MM.1S (cell line): ENCODE data around the gene CRKL.
"Not testable (repeated sequence)": the region's sequence is repeated elsewhere in the genome, so short reads cannot be mapped to it uniquely, and the experiment has no call there.

Experiments used
- DNase-seq: peaks from one replicate; pipeline ENCODE4 v3.0.0-alpha.2; 2015
- H2AFZ ChIP-seq: fragments of 300-600 bp; sonication (generic); 2 replicates; pipeline ENCODE4 v1.6.0; 2016; ENCODE audit warnings: antibody characterized with exemption, low read length
- H3F3A ChIP-seq: fragments of 300-600 bp; sonication (generic); 2 replicates; pipeline ENCODE4 v1.6.1; 2016; ENCODE audit warnings: mild to moderate bottlenecking, antibody characterized with exemption, low read length, moderate library complexity, mixed read lengths; ENCODE audit not compliant: insufficient read depth
- H3K27ac ChIP-seq: fragments of 300-600 bp; sonication (generic); 2 replicates; pipeline ENCODE4 v1.5.1; 2016; ENCODE audit warnings: mild to moderate bottlenecking, low read length
- H3K27me3 ChIP-seq: fragments of 300-600 bp; sonication (generic); replicated peaks from 2 replicates; pipeline ENCODE4 v1.6.0; 2016; ENCODE audit warnings: low read length; ENCODE audit not compliant: insufficient read depth
- H3K36me3 ChIP-seq: fragments of 300-600 bp; sonication (generic); replicated peaks from 2 replicates; pipeline ENCODE4 v1.6.1; 2016; ENCODE audit warnings: mild to moderate bottlenecking, low read length, mixed read lengths; ENCODE audit not compliant: insufficient read depth
- H3K4me1 ChIP-seq: fragments of 300-600 bp; sonication (generic); 2 replicates; pipeline ENCODE4 v1.6.1; 2016; ENCODE audit warnings: low read length, mixed read lengths
- H3K4me2 ChIP-seq: fragments of 300-600 bp; sonication (generic); 2 replicates; pipeline ENCODE4 v1.6.0; 2016; ENCODE audit warnings: low read depth, low read length
- H3K4me3 ChIP-seq: fragments of 300-600 bp; sonication (generic); 2 replicates; pipeline ENCODE4 v1.5.1; 2016; ENCODE audit warnings: low read length, mixed read lengths
- H3K79me2 ChIP-seq: fragments of 300-600 bp; sonication (generic); 2 replicates; pipeline ENCODE4 v1.6.1; 2016; ENCODE audit warnings: mixed run types, low read length, mixed read lengths
- H3K9ac ChIP-seq: fragments of 300-600 bp; sonication (generic); 2 replicates; pipeline ENCODE4 v1.6.1; 2016; ENCODE audit warnings: low read length, mixed read lengths
- H3K9me2 ChIP-seq: fragments of 300-600 bp; sonication (generic); replicated peaks from 2 replicates; pipeline ENCODE4 v1.6.1; 2016; ENCODE audit warnings: mild to moderate bottlenecking, low read length, mixed read lengths; ENCODE audit not compliant: insufficient read depth
- H3K9me3 ChIP-seq: fragments of 300-600 bp; sonication (generic); replicated peaks from 2 replicates; pipeline ENCODE4 v1.6.1; 2016; ENCODE audit warnings: mild to moderate bottlenecking, low read length, mixed read lengths; ENCODE audit not compliant: insufficient read depth
- H4K20me1 ChIP-seq: fragments of 300-600 bp; sonication (generic); 2 replicates; pipeline ENCODE4 v1.6.1; 2016; ENCODE audit warnings: mild to moderate bottlenecking, low read length, moderate library complexity, mixed read lengths; ENCODE audit not compliant: insufficient read depth
- CTCF ChIP-seq: fragments of 300-600 bp; sonication (generic); IDR thresholded peaks from 2 replicates; pipeline ENCODE4 v1.5.1; 2016; ENCODE audit warnings: antibody characterized with exemption, low read length, mixed read lengths
- EZH2 ChIP-seq: fragments of 300-600 bp; sonication (generic); optimal IDR thresholded peaks from 2 replicates; pipeline ENCODE3; 2017; ENCODE audit warnings: low read depth, mild to moderate bottlenecking, antibody characterized with exemption, low read length, mixed read lengths
- EZH2phosphoT487 ChIP-seq: fragments of 300-600 bp; sonication (generic); IDR thresholded peaks from 2 replicates; pipeline ENCODE4 v1.6.1; 2018; ENCODE audit warnings: antibody characterized with exemption, low read length

Gene CRKL

DNA sequence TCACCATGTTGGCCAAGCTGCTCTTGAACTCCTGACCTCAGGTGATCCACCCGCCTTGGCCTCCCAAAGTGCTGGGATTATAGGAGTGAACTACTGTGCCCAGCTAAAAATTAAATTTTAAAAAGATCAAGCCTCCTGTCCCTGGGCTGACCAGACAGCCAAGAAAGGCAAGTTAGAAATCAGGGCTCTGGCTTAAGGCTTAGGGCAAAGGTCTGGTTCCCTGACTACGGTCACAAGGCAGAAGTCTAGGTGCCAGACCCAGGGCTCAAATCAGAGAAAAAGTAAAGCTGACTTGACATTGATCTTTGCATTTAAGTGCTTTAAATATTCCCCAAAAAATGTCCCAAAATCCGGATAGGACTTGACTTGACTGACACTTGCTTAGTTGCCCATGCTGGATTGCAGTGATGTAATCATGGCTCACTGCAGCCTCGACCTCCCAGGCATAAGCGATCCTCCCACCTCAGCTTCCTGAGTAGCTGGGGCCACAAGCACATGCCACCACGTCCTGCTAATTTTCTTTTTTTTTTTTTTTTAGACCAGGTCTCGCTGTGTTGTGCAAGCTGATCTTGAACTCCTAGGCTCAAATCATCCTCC, 17.3 kb upstream of the CRKL start:
- H3K27me3 ChIP-seq: no peaks in the 10 kb centered on the region
- no peak for DNase-seq
- H3K9me2 ChIP-seq: no peaks in the 10 kb centered on the region
- TF ChIP-seq CTCF: no peak
- no peak for TF ChIP-seq EZH2phosphoT487
- no peak for TF ChIP-seq EZH2
- H4K20me1 ChIP-seq: no peaks in the 10 kb centered on the region
- no peak overlapping the region for H2AFZ ChIP-seq
- no peaks in the 10 kb centered on the region for H3K36me3 ChIP-seq
- H3K9me3 ChIP-seq: no peaks in the 10 kb centered on the region
- no peak overlapping the region for H3K4me3 ChIP-seq
- no peak overlapping the region for H3K4me2 ChIP-seq
- H3F3A ChIP-seq: no peaks in the 10 kb centered on the region
- no peaks in the 10 kb centered on the region for H3K79me2 ChIP-seq
- H3K4me1 ChIP-seq: no peaks in the 10 kb centered on the region
- no peak overlapping the region for H3K9ac ChIP-seq
- H3K27ac ChIP-seq: no peak overlapping the region

DNA sequence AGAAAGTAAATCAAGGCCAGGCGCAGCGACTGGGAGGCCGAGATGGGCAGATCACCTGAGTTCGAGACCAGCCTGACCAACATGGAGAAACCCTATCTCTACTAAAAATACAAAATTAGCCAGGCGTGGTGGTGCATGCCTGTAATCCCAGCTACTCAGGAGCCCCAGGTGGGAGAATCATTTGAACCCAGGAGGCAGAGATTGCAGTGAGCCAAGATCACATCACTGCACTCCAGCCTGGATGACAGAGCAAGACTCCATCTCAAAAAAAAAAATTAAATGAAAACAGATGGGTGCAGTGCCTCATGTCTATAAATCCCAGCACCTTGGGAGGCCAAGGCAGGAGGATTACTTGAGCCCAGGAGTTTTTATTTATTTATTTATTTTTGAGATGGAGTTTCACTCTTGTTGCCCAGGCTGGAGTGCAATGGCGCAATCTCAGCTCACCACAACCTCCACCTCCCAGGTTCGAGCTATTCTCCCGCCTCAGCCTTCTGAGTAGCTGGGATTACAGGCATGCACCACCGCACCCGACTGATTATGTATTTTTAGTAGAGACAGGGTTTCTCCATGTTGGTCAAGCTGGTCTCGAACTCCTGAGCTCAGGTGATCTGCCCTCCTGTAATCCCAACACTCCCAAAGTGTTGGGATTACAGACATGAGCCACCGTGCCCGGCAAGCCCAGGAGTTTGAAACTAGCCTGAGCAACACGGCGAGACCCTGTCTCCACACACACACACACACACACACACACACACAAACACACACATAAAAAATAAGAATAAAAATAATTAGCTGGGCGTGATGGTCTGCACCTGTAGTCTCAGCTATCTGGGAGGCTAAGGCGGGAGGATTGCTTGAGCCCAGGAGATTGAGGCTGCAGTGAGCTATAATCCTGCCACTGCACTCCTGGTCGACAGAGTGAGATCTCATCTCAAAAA, 15.8 kb upstream of the CRKL start:
- H3K9ac ChIP-seq, H3F3A ChIP-seq, H3K27ac ChIP-seq, H3K36me3 ChIP-seq, H3K4me2 ChIP-seq, H3K79me2 ChIP-seq, H3K4me1 ChIP-seq, H2AFZ ChIP-seq, H3K27me3 ChIP-seq, H3K9me2 ChIP-seq, H3K4me3 ChIP-seq, H4K20me1 ChIP-seq, DNase-seq, H3K9me3 ChIP-seq: not testable (repeated sequence)

DNA sequence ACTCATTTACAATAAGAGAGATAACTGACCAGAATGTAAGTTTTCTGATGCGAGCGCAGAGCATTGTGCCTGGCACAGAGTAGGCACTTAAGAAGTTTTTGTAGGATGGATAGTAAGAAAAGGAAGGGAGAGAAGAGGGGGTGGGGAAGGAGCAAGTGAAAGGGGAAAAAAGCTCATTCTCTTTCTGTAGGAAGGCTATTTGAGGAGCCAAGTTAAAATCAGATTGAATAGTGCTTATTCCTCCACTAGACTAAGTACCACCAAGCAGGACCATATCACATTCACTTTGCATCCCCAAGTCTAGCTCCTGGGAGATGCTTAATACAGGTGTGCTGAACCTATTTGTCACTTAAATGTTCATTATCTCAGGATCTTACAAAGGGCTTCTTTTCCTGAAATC, 14.1 kb upstream of the CRKL start:
- no peaks in the 10 kb centered on the region for H3K9me2 ChIP-seq
- no peak overlapping the region for H2AFZ ChIP-seq
- TF ChIP-seq EZH2phosphoT487 (no peak), EZH2 (no peak), CTCF (no peak)
- DNase-seq: no peak
- H3K79me2 ChIP-seq: no peaks in the 10 kb centered on the region
- H3K4me1 ChIP-seq: no peaks in the 10 kb centered on the region
- H3K27ac ChIP-seq: no peak overlapping the region
- H3K36me3 ChIP-seq: no peaks in the 10 kb centered on the region
- H3K27me3 ChIP-seq: no peaks in the 10 kb centered on the region
- no peak overlapping the region for H3K4me2 ChIP-seq
- H3K9me3 ChIP-seq: no peaks in the 10 kb centered on the region
- no peak overlapping the region for H3K4me3 ChIP-seq
- H3F3A ChIP-seq: no peaks in the 10 kb centered on the region
- no peaks in the 10 kb centered on the region for H4K20me1 ChIP-seq
- H3K9ac ChIP-seq: no peak overlapping the region
